HG03439 (cell line): Measurements from ENCODE around the gene MBIP.

Source experiments
- ATAC-seq: cut with Tn5 transposase; IDR thresholded peaks from one replicate; pipeline ENCODE4 v1.9.1; 2021; ENCODE audit warnings: mild to moderate bottlenecking, moderate library complexity; ENCODE audit not compliant: unreplicated experiment

Gene MBIP

GRCh38 chr14:36315159-36315853 is 5.1 kb downstream of the MBIP start:
- peak; percentile 57 for ATAC-seq

GRCh38 chr14:36313898-36314297 is 6.5 kb downstream of the MBIP start:
- ATAC-seq = no peak

- no peak for ATAC-seq
Observed at GRCh38 chr14:36313206-36313605, 7.2 kb downstream of the MBIP start.

GRCh38 chr14:36306836-36307235 is 13.6 kb downstream of the MBIP start:
- no peak for ATAC-seq

- ATAC-seq = no peak
Observed at GRCh38 chr14:36304895-36305294, 15.5 kb downstream of the MBIP start.

- no peak for ATAC-seq
Observed at GRCh38 chr14:36303960-36304359, 16.5 kb downstream of the MBIP start.

- ATAC-seq = no peak
Observed at GRCh38 chr14:36302823-36303222, 17.6 kb downstream of the MBIP start.

- no peak for ATAC-seq
Observed at GRCh38 chr14:36301159-36301558, 19.3 kb downstream of the MBIP start.

- no peak for ATAC-seq
Observed at GRCh38 chr14:36300337-36300736, 20.1 kb downstream of the MBIP start.

GRCh38 chr14:36295642-36296627 is 24.5 kb downstream of the MBIP start:
- no peak for ATAC-seq

GRCh38 chr14:36294543-36294942 is 25.9 kb downstream of the MBIP start:
- no peak for ATAC-seq

GRCh38 chr14:36293824-36294223 is 26.6 kb downstream of the MBIP start:
- no peak for ATAC-seq

GRCh38 chr14:36289954-36290353 is 30.5 kb downstream of the MBIP start:
- ATAC-seq = no peak

GRCh38 chr14:36288496-36288895 is 31.9 kb downstream of the MBIP start:
- ATAC-seq = no peak

GRCh38 chr14:36284971-36285595 is 35.4 kb downstream of the MBIP start:
- ATAC-seq = no peak

- no peak for ATAC-seq
Observed at GRCh38 chr14:36281309-36281708, 39.1 kb downstream of the MBIP start.

- no peak for ATAC-seq
Observed at GRCh38 chr14:36279306-36280190, 40.9 kb downstream of the MBIP start.

GRCh38 chr14:36275741-36276140 is 44.7 kb downstream of the MBIP start:
- ATAC-seq = no peak

- ATAC-seq = no peak
Observed at GRCh38 chr14:36271939-36272907, 48.2 kb downstream of the MBIP start.
